Peyer's patch (tissue), 4 donors: Measurements from ENCODE around the gene CDK6.

Source experiments
- CTCF ChIP-seq, 6 experiments: fragments of 450-650 bp in 4 of 6; fragments of 200-600 bp in 2 of 6; sonication (generic) in 1 of 6; IDR thresholded peaks; one replicate each; pipeline ENCODE4 v1.5.1; 2017 to 2019; ENCODE audit warnings: antibody characterized with exemption in 6 of 6, mild to moderate bottlenecking in 3 of 6, moderate library complexity in 1 of 6
- POLR2A ChIP-seq, 2 donors: fragments of 450-650 bp; IDR thresholded peaks; one replicate each; pipeline ENCODE4 v1.5.1; 2017; ENCODE audit warnings: antibody characterized with exemption in 2 of 2, mild to moderate bottlenecking in 2 of 2, moderate library complexity in 2 of 2

- TF ChIP-seq CTCF (IDR thresholded peaks at IDR 0.05) (no peak), POLR2A (IDR thresholded peaks at IDR 0.05) (no peak)
These were observed 191.8 kb downstream of the CDK6 start for GRCh38 chr7:92644406-92645113.
